Renal cortex interstitium (tissue), 11 donors: ENCODE measurements around the gene AK8. TPM values are rescaled to one million over a fixed set of nuclear protein-coding genes. Genes with fewer than 3 reads are reported as not detected.
"Not testable (repeated sequence)": the region's sequence is repeated elsewhere in the genome, so short reads cannot be mapped to it uniquely, and the experiment has no call there.

Experiments
- DNase-seq, 11 donors: peaks; one replicate each; pipeline ENCODE4 v3.0.0-alpha.2; 2013; ENCODE audit warnings: low read depth in 9 of 11, low spot score in 4 of 11; ENCODE audit errors: extremely low read depth in 1 of 11
- polyA plus RNA-seq, 3 donors: library from polyadenylated mRNA; unstranded; fragments of 120-200 nt; gene quantifications; one replicate each; pipeline ENCODE4 v1.2.1, GENCODE V29; 2013; ENCODE audit not compliant: insufficient read length in 3 of 3

AK8 gene
- polyA plus RNA-seq, 3 donors: 4.1 to 5.0 (median 4.2) TPM

DNA sequence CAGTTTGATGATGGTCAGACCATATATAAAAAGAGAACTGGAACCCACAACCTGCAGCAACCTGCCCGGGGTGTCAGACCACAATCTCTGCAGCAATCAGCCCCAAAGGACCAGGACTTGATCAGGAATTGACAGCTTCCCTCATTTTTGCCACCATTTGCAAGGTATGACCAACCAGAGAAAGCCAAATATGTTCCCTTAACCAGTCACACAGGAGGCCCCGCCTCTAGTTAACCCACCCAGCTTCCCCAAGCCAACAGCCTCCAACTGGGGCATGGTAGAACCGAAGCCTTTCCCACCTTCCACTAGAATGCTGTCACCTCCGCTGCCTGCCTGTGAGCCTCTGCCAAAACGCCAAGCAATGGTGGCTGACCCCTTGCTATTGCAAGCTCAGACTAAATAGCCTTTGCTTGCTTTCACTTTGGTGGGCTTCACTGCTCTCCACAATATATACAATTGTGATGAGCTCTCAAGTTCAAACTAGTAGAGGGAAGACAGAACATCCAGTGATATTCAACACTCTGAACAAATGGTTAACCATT lies 86.3 kb downstream of the AK8 start:
- DNase-seq: no peak

DNA sequence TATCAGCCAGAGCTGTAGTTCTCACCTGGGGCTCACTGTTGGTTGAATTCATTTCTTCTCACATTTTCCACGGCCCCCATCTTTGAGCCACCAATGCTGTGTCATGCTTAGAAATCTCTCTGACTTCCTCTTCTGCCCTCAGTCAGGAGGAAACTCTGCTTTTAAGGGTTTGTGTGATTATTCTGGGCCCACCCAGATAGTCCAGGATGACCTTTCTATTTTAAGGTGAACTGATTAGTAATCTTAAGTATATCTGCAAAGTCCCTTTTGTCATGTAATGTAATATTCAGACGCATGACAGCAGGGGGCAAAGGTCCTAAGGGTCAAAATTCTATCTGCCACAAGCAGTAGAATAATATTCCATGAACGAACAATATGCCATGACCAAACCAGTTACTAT lies 88.4 kb downstream of the AK8 start:
- no peak for DNase-seq

DNA sequence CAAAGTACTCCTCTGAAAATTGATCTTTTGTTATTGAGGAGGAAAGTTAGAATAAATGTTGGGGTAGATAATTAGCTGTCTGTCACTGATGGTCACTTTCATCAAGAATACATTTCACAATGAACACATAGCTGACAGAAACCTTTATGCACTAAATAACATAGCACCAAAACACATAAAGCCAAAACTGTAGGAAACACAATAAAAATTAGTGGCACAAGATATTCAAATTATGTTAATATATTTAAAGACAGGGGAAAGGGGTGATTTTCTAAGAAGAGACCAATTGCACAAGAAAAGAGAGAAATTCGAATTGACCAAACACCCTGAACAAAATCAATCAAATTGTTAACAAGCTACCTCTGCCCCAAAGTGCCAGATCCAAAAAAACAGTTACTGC lies 89.7 kb downstream of the AK8 start:
- DNase-seq: no peak

DNA sequence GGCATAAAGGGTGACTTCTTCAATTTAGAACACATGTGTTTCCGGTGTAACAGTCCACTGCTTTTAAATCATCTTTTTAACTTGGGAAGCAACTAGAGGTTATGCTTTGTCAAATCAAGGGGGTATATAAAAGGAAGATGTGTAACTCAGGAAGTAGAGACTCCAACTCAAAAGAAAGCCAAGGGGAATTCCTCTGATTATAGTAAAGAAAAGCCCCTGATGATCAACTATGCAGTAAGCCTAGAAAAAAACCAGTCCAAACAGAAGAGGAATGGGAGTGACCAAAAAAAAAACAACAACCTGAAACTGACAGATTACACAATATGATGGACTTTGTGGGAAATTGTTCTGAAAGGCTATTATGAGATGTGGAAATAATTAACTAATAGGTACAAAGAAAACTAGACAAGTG lies 90.3 kb downstream of the AK8 start:
- no peak for DNase-seq

DNA sequence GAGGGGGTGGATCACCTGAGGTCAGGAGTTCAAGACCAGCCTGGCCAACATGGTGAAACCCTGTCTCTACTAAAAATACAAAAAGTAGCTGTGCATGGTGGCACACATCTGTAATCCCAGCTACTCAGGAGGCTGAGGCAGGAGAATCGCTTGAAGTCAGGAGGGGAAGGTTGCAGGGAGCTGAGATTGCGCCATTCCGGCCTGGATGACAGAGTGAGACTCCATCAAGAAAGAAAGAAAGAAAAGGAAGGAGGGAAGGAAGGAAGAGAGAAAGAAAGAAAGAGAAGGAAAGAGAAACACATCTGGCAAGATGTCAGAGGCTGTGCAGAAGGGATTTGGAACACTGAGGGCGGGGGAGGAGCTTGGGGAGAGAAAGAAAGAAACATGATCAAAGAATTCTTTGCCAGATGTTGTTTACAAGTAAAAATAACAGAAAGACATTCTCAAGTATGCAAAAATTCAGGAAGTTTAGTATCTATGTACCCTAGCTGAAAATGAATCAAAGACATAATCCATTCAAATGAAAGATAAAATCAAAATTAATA lies 93.7 kb downstream of the AK8 start:
- DNase-seq: no peak

DNA sequence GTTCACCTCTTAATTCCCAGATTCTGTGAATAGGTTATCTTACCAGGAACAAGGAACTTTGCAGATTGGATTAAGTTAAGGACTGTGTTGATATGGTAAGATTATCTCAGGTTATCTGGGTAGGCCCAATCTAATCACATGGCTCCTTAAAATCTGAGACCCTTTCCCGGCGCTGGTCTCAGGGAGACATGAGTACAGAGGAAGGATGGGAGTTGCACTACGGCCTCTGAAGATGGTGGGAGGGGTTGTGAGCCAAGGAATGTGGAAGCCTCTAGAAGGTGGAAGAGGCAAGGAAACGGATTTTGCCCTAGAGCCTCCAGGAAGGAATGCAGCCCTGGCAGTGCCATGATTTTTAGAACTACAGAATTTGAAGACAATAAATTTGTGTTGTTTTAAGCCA lies 95.1 kb downstream of the AK8 start:
- DNase-seq: no peak

DNA sequence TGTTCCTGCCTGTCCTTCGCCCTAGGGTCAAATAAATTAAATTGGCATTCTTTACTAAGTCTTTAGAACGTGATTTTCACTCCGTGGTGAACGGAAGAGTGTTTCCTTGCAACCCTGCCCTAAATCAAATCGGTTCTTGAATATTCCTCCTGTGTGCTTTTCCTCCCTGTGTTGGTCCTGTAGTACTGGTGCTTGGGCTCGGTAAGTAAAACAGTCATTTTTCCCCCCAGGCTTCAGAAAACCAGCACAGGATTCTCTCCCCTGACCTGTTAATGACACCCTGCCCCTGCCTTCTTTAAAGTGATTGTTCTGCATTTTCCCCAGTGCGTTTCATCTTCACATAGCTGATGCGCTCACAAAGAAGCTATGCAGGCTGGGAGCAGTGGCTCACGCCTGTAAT lies 96.0 kb downstream of the AK8 start:
- no peak for DNase-seq

DNA sequence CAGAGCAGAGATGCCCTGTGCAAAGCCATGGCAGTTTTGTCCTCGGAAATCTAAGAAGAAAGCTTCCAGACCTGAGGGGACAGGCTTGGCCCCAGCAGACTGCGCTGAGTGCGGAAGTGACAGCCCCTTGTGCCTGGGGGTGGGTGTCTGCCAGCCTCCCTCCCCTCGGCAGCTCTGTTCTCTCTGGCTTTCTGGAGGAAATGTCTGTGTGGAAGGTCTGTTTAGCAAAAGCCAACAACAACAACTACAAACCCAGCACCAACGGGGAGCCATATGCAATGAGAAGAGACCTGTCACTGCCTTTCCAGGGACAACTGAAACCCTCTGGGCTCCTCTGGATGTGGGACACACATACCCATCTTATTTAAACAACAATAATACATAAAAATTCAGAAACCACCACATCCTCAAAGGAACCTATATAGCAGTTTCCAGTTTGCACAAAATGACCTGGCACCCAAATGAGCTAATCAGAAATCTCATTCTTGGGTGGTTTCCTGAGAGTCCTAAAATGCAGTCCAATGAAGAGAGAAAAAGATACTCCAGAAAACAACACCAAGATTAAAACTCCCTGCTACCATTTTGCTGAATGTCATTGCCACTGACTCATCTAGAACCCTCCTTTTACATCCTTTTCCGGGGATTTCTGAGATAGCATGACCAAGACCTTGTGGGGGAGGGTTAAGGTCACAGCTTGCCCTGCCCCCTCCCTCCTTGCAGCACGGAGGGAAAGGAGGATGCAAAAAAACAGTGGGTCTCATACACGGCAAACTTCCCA lies 97.7 kb downstream of the AK8 start:
- DNase-seq: no peak

DNA sequence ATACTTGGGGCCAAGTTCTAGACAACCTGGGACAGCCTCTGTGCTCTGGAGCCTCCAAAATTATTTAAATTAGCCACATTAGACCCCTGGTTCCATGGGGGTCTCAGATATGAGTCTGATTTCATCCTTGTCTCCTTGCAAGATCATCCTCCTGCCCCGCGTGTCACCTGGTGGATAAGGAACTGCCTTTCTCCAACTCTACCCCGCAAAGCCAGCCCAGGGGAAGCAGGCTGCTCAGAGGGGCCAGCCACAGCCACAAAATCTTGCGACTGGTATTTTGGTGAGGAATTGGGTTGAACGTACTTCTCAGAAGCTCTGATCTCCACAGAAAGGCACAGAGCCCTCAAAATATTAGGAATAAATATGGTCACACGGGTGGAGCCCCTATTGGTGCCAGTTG lies 101.2 kb downstream of the AK8 start:
- DNase-seq: no peak

DNA sequence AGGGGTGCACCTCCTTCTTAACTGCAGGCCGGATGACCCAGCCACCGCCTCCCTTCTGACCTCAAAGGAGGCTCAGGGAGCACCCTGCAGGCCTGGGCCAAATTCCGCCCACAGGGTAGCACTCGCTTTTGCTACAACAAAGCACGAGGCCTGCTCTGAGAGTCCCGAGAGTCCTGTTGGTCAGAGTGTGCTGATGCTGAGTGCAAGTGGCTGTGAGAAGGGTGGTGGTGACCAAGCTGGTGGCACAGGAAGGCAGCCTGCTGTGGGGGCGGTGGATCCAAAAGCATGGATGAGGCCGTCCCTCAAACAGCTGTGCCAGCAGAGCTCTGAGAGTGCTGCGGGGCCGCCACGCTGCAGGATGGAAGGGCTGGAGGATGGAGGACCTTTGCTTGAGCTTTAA lies 101.8 kb downstream of the AK8 start:
- no peak for DNase-seq

DNA sequence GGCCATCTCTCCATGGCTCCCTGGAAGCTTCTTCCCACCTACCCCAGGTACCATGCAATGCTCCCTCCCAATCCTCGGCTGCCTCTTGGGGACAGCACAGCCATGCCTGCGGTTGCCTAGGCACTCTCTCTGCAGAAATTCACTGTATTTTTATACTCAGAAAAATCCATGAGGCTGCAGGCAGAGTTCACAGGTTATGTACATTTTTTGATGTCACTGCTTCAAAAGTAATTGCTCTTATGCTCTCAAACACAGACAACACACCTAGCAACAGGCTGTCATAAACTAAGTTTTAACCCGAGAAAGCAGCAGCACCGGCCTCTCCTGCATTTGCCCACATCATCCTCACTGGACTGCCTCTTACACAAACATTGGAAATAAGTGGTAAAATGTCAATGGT lies 102.4 kb downstream of the AK8 start:
- no peak for DNase-seq

DNA sequence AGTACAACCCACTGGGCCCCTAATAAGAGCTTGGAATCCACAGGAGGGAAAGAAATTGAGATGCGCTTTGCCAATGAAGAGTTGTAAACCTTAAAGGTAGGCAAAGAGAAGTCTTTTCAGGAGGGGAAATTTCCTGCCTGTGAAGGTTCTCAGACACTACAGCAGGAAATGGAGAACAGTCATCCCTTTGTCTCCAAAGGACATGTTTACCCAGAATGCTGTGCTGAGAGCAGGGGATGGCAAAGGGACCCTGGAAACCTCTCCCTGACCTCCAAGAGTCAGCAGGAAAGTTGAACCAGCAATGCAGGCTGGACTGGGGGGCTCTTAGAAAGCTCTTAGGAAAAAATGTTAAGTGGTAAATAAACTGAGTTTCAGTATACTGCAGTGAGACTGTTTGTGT lies 103.2 kb downstream of the AK8 start:
- DNase-seq: no peak

DNA sequence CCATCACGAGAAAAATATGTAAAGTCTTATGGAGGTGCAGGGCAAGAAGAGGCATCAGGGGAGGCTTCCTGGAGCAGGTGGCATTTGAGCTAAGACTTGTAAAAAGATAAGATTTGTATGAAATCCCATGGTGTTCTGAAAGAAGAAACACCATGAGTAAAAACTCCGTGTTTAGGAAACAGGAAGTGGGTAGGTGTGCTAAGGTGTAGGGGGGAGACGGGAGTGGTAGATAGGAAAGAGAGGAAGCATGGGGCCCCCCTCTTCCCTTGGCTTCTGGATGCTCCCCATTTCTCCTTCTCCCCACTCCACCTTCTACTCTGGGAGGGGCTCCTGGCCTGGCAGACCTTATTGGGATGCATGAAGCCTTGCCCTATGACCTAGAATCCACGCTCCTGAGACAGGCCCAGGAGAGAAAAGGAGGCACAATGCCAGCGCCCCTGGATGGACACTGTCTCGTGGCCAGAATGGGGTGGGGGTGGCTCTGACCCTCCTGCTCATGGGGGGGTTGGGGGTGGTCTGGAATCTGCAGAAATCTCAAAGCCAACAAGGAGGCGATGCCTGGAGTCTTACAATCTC lies 104.2 kb downstream of the AK8 start:
- DNase-seq: no peak

DNA sequence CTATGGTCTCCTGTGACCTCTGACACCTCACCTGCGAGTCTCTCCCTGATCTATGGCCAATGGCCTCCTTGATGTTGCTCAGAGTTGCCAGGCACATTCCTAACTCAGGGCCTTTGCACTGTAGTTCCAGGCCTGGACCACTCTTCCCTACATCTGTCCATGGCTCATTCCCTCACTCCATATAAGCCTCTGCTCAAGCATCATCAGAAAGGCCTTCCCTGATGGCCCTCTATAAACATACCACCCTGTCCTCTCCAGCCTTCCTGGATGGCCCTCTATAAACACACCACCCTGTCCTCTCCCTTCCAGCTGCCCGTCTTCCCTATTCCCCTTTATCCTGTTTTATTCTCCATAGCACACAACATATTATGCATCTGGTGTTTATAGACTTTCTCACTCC lies 105.0 kb downstream of the AK8 start:
- no peak for DNase-seq

DNA sequence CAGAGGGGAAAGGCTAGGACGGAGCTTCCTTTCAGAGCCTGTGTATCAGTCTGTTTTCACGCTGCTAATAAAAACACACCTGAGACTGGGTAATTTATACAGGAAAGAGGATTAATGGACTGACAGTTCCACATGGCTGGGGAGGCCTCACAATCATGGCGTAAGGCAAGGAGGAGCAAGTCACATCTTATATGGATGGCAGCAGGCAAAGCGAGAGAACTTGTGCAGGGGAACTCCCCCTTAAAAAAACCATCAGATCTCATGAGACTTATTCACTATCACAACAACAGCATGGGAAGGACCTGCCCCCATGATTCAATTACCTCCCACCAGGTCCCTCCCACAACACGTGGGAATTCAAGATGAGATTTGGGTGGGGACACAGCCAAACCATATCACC lies 106.3 kb downstream of the AK8 start:
- DNase-seq: not testable (repeated sequence)

DNA sequence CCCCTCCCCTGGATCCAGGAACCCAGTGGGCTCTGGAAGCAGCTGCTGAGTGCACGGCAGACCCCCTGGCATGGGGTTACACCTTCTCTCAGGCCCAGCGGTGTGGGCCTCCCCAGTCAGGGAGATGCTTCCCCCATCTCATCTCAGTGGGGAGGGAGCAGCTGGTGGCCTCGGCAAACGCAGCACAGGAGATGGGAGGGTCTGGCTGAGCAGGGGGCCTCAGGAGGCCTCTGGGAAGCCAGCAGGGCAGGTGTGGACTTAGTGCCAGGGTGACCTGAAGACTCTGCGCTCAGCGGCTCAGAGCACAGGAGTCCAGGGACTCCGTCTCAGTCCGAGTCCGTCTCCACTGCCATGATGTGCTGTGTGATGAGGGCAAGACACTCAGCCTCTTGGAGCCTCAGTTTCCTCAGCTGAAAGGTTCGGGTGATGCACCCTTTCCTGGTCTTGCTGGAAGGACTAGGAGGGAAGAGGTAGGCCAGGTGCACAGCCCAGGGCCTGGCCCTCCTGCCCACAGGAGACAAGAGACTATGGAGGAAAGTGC lies 107.2 kb downstream of the AK8 start:
- DNase-seq: no peak

DNA sequence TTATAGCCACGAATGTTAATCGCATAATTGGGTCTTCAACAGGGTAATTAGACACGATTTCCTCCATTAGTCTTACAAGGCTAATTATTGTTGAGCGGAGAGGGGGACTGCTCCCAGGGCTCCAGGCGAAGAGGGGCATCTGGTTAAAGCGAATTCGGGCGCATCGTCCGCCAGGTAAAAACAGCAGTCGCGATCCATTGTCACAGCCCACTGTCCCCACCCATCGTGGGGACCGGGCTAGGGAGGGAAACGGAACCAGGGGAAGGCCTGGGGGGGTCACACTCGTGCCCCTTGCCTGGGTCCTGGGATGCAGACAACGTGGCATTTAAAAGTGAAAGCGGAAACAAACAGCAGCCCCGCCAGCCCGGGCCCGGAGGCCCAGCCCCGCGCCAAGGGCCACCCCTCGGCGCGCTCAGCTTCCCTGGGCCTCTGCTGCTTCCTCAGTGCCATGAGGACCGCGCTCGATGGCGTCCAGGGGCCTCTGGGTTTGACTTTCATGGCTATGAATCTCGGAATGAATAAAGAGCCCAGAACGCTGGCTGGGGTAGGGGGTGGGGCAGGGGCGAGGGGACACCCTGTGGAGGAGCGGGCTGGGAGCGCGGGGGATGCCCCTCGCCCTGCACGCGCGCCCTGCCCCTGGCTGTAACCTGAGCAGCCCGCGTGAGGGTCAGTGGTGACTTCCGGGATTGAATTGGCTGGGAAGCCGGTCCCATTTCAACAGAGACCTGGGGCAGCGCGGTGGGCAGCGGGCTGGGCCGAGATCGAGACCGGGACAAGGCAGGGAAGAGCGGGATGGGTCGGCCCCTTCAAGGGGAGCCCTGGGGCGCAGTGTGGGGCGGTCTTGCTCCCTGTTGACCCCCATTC lies 107.9 kb downstream of the AK8 start:
- peak in 5 of 11 donors; percentile 38 to 62 (median 55) for DNase-seq

DNA sequence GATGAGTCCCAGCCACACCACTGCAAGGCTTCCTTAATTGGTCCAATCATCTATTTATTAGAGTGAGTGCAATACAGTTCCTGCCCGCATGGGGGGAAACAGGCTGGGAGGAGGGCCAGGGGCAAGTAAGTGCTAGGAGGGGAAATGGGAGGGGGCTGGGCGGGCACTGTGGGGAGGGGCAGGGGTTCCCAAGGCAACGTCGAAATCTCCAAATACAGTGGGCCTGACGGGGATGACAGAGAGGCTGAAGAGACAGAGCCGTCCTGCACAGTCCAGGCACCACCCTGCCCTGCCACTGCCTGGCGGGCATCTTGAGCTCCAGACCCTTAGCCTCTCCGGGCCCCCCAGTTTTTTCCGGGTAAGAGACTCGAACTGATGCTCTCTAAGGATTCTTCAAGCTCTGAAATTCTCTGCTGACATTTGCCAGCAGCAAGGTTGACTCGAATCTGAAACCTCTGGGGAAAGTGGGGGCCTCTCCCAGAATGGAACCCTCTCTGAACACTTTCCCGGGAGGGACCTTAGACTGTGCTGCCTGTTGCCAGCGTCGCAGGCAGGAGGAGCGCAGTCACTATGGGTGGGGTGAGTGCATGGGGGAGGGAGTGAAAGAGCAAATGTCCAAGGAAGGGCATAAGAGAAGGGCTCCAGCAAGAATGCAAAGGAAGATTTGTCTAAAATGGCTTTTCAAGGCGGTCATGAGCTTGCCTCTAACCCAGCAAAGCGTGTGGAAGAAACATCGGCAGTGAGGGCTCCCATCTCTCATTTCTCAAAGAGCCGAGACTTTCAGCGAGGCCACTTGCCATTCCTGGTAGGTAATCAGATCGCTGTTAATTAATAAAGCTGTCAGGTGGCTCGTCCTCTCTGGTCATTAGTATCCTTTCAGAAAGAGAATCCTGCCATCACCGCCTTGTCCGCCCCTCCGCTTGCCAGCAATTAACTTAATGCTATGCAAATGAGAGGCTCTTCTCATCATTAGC lies 108.9 kb downstream of the AK8 start:
- DNase-seq: peak in 3 of 11 donors; percentile 30 to 51 (median 44)
